ENCODE measurements around the gene MYH11. TPM values are rescaled to one million over a fixed set of nuclear protein-coding genes. Genes with fewer than 3 reads are reported as not detected.

MYH11 gene
- total and polyA plus RNA-seq, 2 of the 13 experiments (the other 11 are each of a cell fraction or from before 2014, with no cell fraction given): not detected

GRCh38 chr16:15672514-15673167 lies 184.2 kb downstream of the MYH11 start (continued):
- TF ChIP-seq ZBTB38 (CRISPR knock-in tag; IDR thresholded peaks at IDR 0.05) (peak; percentile 90), WIZ (CRISPR knock-in tag; IDR thresholded peaks at IDR 0.05) (no peak), MIER2 (CRISPR knock-in tag; IDR thresholded peaks at IDR 0.05) (peak; percentile 90), SNAPC2 (CRISPR knock-in tag; IDR thresholded peaks at IDR 0.05) (peak; percentile 97), ZNF382 (CRISPR knock-in tag; IDR thresholded peaks at IDR 0.05; ENCODE audit: borderline replicate concordance) (no peak), ZNF441 (CRISPR knock-in tag; IDR thresholded peaks at IDR 0.05; ENCODE audit: borderline replicate concordance) (peak; percentile 83; the same call in 1 of the 2 replicates), DR1 (CRISPR knock-in tag; IDR thresholded peaks at IDR 0.05) (no peak; the same call in 1 of the 2 replicates), TMF1 (CRISPR knock-in tag; IDR thresholded peaks at IDR 0.05; ENCODE audit: low read depth) (peak; percentile 81), HDAC1 (CRISPR knock-in tag; IDR thresholded peaks at IDR 0.05) (peak; percentile 99), ZNF253 (CRISPR knock-in tag; IDR thresholded peaks at IDR 0.05; ENCODE audit: borderline replicate concordance) (no peak), CEBPZ (IDR thresholded peaks at IDR 0.05; ENCODE audit: low read length) (no peak), KDM5B (CRISPR knock-in tag; IDR thresholded peaks at IDR 0.05; ENCODE audit: borderline replicate concordance) (peak; percentile 75; the same call in 1 of the 2 replicates), KLF13 (CRISPR knock-in tag; IDR thresholded peaks at IDR 0.05) (no peak), EEA1 (CRISPR knock-in tag; IDR thresholded peaks at IDR 0.05; ENCODE audit: borderline replicate concordance) (no peak), NR1H2 (CRISPR knock-in tag; IDR thresholded peaks at IDR 0.05; ENCODE audit: borderline replicate concordance, low read depth) (peak; percentile 86; the same call in 1 of the 2 replicates), ZNF180 (CRISPR knock-in tag; IDR thresholded peaks at IDR 0.05; ENCODE audit: borderline replicate concordance, low read depth) (no peak), SPEN (CRISPR knock-in tag; IDR thresholded peaks at IDR 0.05; ENCODE audit: low read depth) (peak; percentile 91)
- TF ChIP-seq, protein P1, sequence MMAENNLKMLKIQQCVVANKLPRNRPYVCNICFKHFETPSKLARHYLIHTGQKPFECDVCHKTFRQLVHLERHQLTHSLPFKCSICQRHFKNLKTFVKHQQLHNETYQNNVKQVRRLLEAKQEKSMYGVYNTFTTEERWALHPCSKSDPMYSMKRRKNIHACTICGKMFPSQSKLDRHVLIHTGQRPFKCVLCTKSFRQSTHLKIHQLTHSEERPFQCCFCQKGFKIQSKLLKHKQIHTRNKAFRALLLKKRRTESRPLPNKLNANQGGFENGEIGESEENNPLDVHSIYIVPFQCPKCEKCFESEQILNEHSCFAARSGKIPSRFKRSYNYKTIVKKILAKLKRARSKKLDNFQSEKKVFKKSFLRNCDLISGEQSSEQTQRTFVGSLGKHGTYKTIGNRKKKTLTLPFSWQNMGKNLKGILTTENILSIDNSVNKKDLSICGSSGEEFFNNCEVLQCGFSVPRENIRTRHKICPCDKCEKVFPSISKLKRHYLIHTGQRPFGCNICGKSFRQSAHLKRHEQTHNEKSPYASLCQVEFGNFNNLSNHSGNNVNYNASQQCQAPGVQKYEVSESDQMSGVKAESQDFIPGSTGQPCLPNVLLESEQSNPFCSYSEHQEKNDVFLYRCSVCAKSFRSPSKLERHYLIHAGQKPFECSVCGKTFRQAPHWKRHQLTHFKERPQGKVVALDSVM (CRISPR knock-in tag; IDR thresholded peaks at IDR 0.05): no peak
- TF ChIP-seq, protein P2, sequence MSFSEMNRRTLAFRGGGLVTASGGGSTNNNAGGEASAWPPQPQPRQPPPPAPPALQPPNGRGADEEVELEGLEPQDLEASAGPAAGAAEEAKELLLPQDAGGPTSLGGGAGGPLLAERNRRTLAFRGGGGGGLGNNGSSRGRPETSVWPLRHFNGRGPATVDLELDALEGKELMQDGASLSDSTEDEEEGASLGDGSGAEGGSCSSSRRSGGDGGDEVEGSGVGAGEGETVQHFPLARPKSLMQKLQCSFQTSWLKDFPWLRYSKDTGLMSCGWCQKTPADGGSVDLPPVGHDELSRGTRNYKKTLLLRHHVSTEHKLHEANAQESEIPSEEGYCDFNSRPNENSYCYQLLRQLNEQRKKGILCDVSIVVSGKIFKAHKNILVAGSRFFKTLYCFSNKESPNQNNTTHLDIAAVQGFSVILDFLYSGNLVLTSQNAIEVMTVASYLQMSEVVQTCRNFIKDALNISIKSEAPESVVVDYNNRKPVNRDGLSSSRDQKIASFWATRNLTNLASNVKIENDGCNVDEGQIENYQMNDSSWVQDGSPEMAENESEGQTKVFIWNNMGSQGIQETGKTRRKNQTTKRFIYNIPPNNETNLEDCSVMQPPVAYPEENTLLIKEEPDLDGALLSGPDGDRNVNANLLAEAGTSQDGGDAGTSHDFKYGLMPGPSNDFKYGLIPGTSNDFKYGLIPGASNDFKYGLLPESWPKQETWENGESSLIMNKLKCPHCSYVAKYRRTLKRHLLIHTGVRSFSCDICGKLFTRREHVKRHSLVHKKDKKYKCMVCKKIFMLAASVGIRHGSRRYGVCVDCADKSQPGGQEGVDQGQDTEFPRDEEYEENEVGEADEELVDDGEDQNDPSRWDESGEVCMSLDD (CRISPR knock-in tag; IDR thresholded peaks at IDR 0.05; ENCODE audit: borderline replicate concordance): no peak
- TF ChIP-seq, protein P3, sequence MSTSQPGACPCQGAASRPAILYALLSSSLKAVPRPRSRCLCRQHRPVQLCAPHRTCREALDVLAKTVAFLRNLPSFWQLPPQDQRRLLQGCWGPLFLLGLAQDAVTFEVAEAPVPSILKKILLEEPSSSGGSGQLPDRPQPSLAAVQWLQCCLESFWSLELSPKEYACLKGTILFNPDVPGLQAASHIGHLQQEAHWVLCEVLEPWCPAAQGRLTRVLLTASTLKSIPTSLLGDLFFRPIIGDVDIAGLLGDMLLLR (CRISPR knock-in tag; IDR thresholded peaks at IDR 0.05): peak; percentile 84; the same call in 1 of the 2 replicates

All from HepG2 (cell line).